NCI-H1092 (cell line): Measurements from ENCODE around the gene RHBDL1.

ENCODE experiments used
- DNase-seq: peaks from one replicate; lab custom pipeline; 2025; lab: John Stamatoyannopoulos, UW

Gene RHBDL1

GRCh38 chr16:720447-720989 is 45.0 kb downstream of the RHBDL1 start:
- peak; percentile 65 for DNase-seq

GRCh38 chr16:720990-721764 is 45.7 kb downstream of the RHBDL1 start, which contains the start of gene ANTKMT:
ANTKMT (plus strand) TSS chr16:721146; CDS start chr16:721275, 129 bp downstream.
- DNase-seq, result peak; percentile 83

GRCh38 chr16:721765-722540 is 46.5 kb downstream of the RHBDL1 start:
- DNase-seq, result no peak

- DNase-seq, result no peak
Measured at GRCh38 chr16:722835-723633, 47.6 kb downstream of the RHBDL1 start.

- DNase-seq, result no peak
Measured at GRCh38 chr16:723695-724094, 48.2 kb downstream of the RHBDL1 start.

GRCh38 chr16:724188-725040 is 48.9 kb downstream of the RHBDL1 start:
- no peak for DNase-seq

- no peak for DNase-seq
Measured at GRCh38 chr16:725041-725376, 49.5 kb downstream of the RHBDL1 start.

- DNase-seq, result no peak
Measured at GRCh38 chr16:725463-726187, 50.2 kb downstream of the RHBDL1 start.

- no peak for DNase-seq
Measured at GRCh38 chr16:726188-726437, 50.6 kb downstream of the RHBDL1 start.

GRCh38 chr16:726438-727290 is 51.2 kb downstream of the RHBDL1 start, which contains the start of the genes CCDC78 and HAGHL:
CCDC78 (minus strand) TSS chr16:726443; CDS start chr16:726367, 76 bp downstream.
HAGHL (plus strand) TSS chr16:727106; CDS start chr16:727510, 404 bp downstream.
- no peak for DNase-seq

GRCh38 chr16:727291-727977 is 52.0 kb downstream of the RHBDL1 start:
- no peak for DNase-seq
